Stimulated activated CD4-positive, alpha-beta T cell treated with anti-CD3 and anti-CD28 coated beads, Interleukin-2, amount 100 ng/mL, for 24 hours (primary cell): ENCODE measurements around the gene OR7C2.
A peak's percentile ranks its signal among the peaks of the same experiment; 100 is the strongest.

Experiments used
- DNase-seq, 2 donors: peaks; one replicate each; pipeline ENCODE4 v3.0.0-alpha.2; 2020

The OR7C2 gene

GRCh38 chr19:14979476-14980255 lies 38.4 kb downstream of the OR7C2 start, which contains the start of gene SLC1A6:
TSS of gene SLC1A6 (minus strand) at chr19:14979864. CDS start at chr19:14972910, 6,954 bp downstream.
- peak in 1 of 2 donors; percentile 10 for DNase-seq

- no peak for DNase-seq
Observed at GRCh38 chr19:14985133-14985532, 43.8 kb downstream of the OR7C2 start.
